Stomach (tissue), 4 donors: ENCODE results near the gene PTPRG.

Source experiments
- CTCF ChIP-seq, 7 experiments: fragments of 450-650 bp in 4 of 7; fragments of 200-600 bp in 3 of 7; sonication (generic) in 3 of 7; IDR thresholded peaks; one replicate each; pipeline ENCODE4 v1.5.1; 2016 to 2019; ENCODE audit warnings: antibody characterized with exemption in 7 of 7, control low read depth in 2 of 7, mild to moderate bottlenecking in 1 of 7
- EP300 ChIP-seq: sonication (generic); formaldehyde crosslinking; IDR thresholded peaks from one replicate; pipeline ENCODE4 v1.6.1; 2017; ENCODE audit warnings: antibody characterized with exemption
- POLR2A ChIP-seq, 4 donors: fragments of 450-650 bp; IDR thresholded peaks; one replicate each; pipeline ENCODE4 v1.6.1; 2016; ENCODE audit warnings: antibody characterized with exemption in 4 of 4, control low read depth in 2 of 4, mild to moderate bottlenecking in 1 of 4, moderate library complexity in 1 of 4
- POLR2AphosphoS5 ChIP-seq, 3 donors: sonication (generic); formaldehyde crosslinking; IDR thresholded peaks; one replicate each; pipeline ENCODE4 v1.6.1; 2016; ENCODE audit warnings: antibody characterized with exemption in 3 of 3

GRCh38 chr3:62208385-62208784 is 647.0 kb downstream of the PTPRG start:
- TF ChIP-seq EP300 (no peak), POLR2A (IDR thresholded peaks at IDR 0.05) (no peak), CTCF (IDR thresholded peaks at IDR 0.05) (no peak), POLR2AphosphoS5 (IDR thresholded peaks at IDR 0.05) (no peak)
